HG03097 (cell line): ENCODE measurements around the gene ADCY5.

ENCODE experiments used
- ATAC-seq: cut with Tn5 transposase; IDR thresholded peaks from one replicate; pipeline ENCODE4 v1.9.1; 2021; ENCODE audit not compliant: unreplicated experiment, low FRiP score

ADCY5 gene

GRCh38 chr3:123411340-123412040 is 37.4 kb downstream of the ADCY5 start:
- no peak for ATAC-seq

- no peak for ATAC-seq
Observed at GRCh38 chr3:123410149-123410515, 38.8 kb downstream of the ADCY5 start.

- ATAC-seq, result no peak
Observed at GRCh38 chr3:123409443-123410148, 39.3 kb downstream of the ADCY5 start.

GRCh38 chr3:123406598-123406997 is 42.3 kb downstream of the ADCY5 start:
- no peak for ATAC-seq

DNA sequence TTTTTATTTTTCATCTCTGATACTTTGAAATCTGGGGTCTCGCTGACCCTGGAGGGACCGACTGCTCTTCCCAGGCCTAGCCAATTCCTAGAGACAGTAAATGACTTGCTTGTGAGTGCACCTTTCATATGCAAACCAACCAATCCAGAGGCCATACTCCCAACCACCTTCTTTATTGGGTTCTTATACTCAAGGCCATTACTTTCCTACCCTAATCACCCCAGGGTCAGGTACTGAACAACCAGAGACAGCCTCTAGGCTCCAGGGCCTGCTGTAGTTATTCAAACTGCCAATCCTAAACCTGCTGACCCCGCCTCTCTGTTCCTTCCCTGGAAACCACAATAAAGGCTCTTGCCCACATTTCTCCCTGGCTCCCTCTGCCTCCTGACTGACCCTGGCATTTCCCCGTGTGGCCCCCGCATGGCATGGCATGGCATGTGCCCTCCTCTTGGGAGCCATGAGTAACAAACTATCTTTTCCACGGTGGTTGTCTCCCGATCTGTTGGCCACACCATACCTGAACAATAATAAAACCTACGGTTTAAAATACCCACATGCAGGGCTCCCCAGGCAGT is 42.9 kb downstream of the ADCY5 start:
- ATAC-seq, result no peak

DNA sequence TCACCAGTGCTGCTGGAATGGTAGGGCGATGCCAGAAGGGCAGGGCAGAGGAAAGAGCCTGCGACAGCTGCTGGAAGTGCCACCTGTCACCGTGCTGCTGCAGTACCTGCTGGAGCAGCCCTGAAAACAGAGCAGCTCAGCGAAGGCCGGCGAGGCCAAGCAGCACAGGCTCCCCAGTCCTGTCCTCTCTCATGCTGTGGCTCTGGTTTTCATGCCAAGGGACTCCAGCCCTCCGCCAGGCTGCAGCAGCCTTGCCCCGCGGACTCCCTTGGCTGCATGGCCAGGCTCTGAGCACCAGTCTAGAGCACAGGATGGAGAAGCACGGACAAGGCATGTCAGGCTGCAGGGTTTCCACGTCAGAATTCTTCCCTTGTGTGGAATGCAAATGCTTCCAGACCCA is 43.9 kb downstream of the ADCY5 start:
- ATAC-seq, result no peak

DNA sequence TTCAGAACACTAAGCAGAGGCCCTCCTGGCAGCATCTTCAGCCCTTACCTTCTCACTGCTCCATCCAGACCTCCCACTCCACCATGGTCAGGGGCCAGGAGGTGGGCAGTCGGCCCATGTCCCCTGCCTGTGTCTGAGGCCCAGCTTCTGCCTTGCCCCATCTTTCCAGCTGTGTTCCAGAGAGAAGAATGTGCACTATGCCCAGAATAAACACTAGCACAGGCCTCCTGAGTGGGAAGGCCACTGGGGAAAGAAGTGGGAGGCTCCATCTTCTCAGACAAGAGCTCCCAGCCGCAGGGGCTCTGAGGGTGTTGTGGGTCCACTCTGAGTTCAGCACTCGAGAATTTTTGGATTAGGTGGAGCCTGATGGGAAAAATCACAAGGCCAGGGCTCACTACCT is 44.5 kb downstream of the ADCY5 start:
- no peak for ATAC-seq

GRCh38 chr3:123401836-123402530 is 46.9 kb downstream of the ADCY5 start:
- no peak for ATAC-seq

- no peak for ATAC-seq
Observed at GRCh38 chr3:123400169-123400568, 48.7 kb downstream of the ADCY5 start.

- no peak for ATAC-seq
Observed at GRCh38 chr3:123399653-123400052, 49.2 kb downstream of the ADCY5 start.

- no peak for ATAC-seq
Observed at GRCh38 chr3:123397921-123398785, 50.7 kb downstream of the ADCY5 start.

GRCh38 chr3:123397050-123397590 is 51.8 kb downstream of the ADCY5 start:
- no peak for ATAC-seq

- ATAC-seq, result no peak
Observed at GRCh38 chr3:123396171-123397049, 52.5 kb downstream of the ADCY5 start.

DNA sequence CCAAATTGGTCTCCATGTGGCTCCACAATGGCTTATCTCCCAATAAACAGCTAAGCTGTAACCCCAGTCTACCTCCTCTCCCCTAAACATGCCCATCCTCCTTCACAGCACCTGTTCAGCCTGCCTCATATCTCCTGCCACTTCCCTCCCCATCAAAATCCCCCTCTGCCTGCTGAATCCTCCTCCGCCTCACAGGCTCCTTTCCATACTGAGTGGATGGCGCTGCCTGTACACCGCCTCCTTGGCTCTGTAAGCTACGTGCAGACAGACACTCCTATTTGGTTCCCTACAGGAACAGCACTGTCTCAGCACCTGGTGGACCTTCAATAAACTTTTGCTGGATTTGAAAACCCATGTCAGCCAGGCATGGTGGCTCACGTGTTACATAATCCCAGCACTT is 53.7 kb downstream of the ADCY5 start:
- ATAC-seq, result no peak

GRCh38 chr3:123394391-123395020 is 54.4 kb downstream of the ADCY5 start:
- ATAC-seq, result no peak

DNA sequence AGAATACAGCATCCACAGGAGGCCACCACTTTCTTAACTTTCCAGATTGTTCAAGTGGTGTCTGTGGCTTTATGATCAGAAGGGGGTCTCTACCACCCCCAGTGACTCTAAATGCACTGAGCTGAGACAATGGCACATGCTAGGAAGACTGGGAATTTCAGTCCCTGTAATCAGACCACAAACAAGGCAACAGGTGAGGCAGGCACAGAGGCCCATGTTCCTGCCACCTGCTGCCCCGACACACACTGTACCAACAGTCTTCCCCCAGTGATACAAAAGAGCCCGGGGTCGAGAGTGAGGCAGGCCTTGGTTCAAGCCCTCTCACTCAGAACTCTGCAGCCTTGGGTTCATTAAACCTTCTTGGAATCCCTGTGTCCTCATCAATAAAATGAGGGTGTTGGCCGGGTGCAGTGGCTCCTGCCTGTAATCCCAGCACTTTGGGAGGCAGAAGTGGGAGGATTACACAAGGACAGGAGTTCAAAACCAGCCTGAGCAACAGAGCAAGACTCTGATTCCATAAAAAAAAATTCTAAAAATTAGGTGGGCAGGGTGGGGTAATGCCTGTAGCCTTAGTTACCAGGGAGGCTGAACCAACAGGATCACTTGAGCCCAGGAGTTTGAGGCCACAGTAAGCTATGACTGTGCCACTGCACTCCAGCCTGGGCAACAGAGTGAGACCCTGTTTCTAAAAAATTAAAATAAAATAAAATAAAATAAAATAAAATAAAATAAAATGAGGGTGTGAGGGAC is 55.8 kb downstream of the ADCY5 start:
- ATAC-seq, result no peak

GRCh38 chr3:123392368-123392767 is 56.5 kb downstream of the ADCY5 start:
- no peak for ATAC-seq
